HepG2 (cell line): ENCODE measurements around the gene ST7L. TPM values are rescaled to one million over a fixed set of nuclear protein-coding genes. Genes with fewer than 3 reads are reported as not detected.

Experiments used
- ATF1 ChIP-seq: IDR thresholded peaks from 2 replicates; pipeline ENCODE4 v1.6.1; 2016; ENCODE audit warnings: mild to moderate bottlenecking, control low read depth
- E2F2 ChIP-seq: sonication (generic); formaldehyde crosslinking; IDR thresholded peaks from 2 replicates; pipeline ENCODE4 v1.4.0; 2020; ENCODE audit warnings: missing genetic modification reagents, borderline replicate concordance
- HOXA7 ChIP-seq: sonication (generic); formaldehyde crosslinking; IDR thresholded peaks from 2 replicates; pipeline ENCODE4 v1.8.1; 2022; ENCODE audit warnings: mild to moderate bottlenecking, missing genetic modification reagents, moderate library complexity
- PAX8 ChIP-seq: sonication (generic); formaldehyde crosslinking; IDR thresholded peaks from 2 replicates; pipeline ENCODE4 v1.8.0; 2022; ENCODE audit warnings: mild to moderate bottlenecking, missing genetic modification reagents, borderline replicate concordance
- SMAD3 ChIP-seq: sonication (generic); formaldehyde crosslinking; IDR thresholded peaks from 2 replicates; pipeline ENCODE4 v1.4.0; 2020; ENCODE audit warnings: missing genetic modification reagents
- TFAP4 ChIP-seq: sonication (generic); IDR thresholded peaks from 2 replicates; pipeline ENCODE4 v1.6.1; 2016; ENCODE audit warnings: low read depth, borderline replicate concordance
- TIGD3 ChIP-seq: sonication (generic); formaldehyde crosslinking; IDR thresholded peaks from 2 replicates; pipeline ENCODE4 v1.5.1; 2020; ENCODE audit warnings: mild to moderate bottlenecking, missing genetic modification reagents, borderline replicate concordance
- ZEB1 ChIP-seq: IDR thresholded peaks from 2 replicates; pipeline ENCODE4 v1.6.1; 2012; ENCODE audit warnings: mild to moderate bottlenecking, low read depth, inconsistent platforms; ENCODE audit not compliant: insufficient replicate concordance
- ZFYVE20 ChIP-seq: sonication (generic); formaldehyde crosslinking; IDR thresholded peaks from 2 replicates; pipeline ENCODE4 v1.8.0; 2023; ENCODE audit warnings: low read depth, mild to moderate bottlenecking, moderate library complexity, missing genetic modification reagents, borderline replicate concordance
- ZNF446 ChIP-seq: sonication (generic); formaldehyde crosslinking; IDR thresholded peaks from 2 replicates; pipeline ENCODE4 v1.5.0; 2020; ENCODE audit warnings: mild to moderate bottlenecking, missing genetic modification reagents
- ZNF460 ChIP-seq: sonication (generic); formaldehyde crosslinking; IDR thresholded peaks from 2 replicates; pipeline ENCODE4 v1.5.1; 2020; ENCODE audit warnings: missing genetic modification reagents, mild to moderate bottlenecking, borderline replicate concordance
- ZNF501 ChIP-seq: sonication (generic); formaldehyde crosslinking; IDR thresholded peaks from 2 replicates; pipeline ENCODE4 v1.5.1; 2020; ENCODE audit warnings: mild to moderate bottlenecking, moderate library complexity, missing genetic modification reagents
- ZNF549 ChIP-seq: sonication (generic); formaldehyde crosslinking; IDR thresholded peaks from 2 replicates; pipeline ENCODE4 v1.5.0; 2020; ENCODE audit warnings: missing genetic modification reagents
- ZNF781 ChIP-seq: sonication (generic); formaldehyde crosslinking; IDR thresholded peaks from 2 replicates; pipeline ENCODE4 v1.5.1; 2020; ENCODE audit warnings: borderline replicate concordance, mild to moderate bottlenecking, missing genetic modification reagents; ENCODE audit errors: not compliant biosample characterization
- polyA plus RNA-seq, 8 experiments: library from polyadenylated mRNA; depleted of rRNA in 3 of 8; stranded (reverse) in 7 of 8; unstranded in 1 of 8; fragments of >200 nt; fragmentation: Illumina TruSeq in 4 of 8; extraction: Trizol in 4 of 8; gene quantifications; 2 replicates each; pipeline versions ENCODE4 v1.2.1 to v1.2.3, GENCODE V29; 2011 to 2016; ENCODE audit warnings: low read depth in 4 of 8, missing spikeins in 1 of 8, mixed read lengths in 1 of 8; ENCODE audit not compliant: insufficient read depth in 1 of 8
- total RNA-seq, 5 experiments: library from RNA; depleted of rRNA; stranded (reverse); fragments of >200 nt; fragmentation: Illumina TruSeq; extraction: Trizol; gene quantifications; 2 replicates each; pipeline ENCODE4 v1.2.3, GENCODE V29; 2016; ENCODE audit warnings: low read depth in 1 of 5
- TF ChIP-seq, protein P1 (sequence below): sonication (generic); formaldehyde crosslinking; IDR thresholded peaks from 2 replicates; pipeline ENCODE4 v1.4.0; 2020; ENCODE audit warnings: missing genetic modification reagents
- TF ChIP-seq, protein P2 (sequence below): sonication (generic); formaldehyde crosslinking; IDR thresholded peaks from 2 replicates; pipeline ENCODE4 v1.4.0; 2020; ENCODE audit warnings: missing genetic modification reagents, borderline replicate concordance

The ST7L gene
- total and polyA plus RNA-seq, 2 of the 13 experiments (the other 11 are each of a cell fraction or from before 2014, with no cell fraction given) = 8.6 to 19.9 TPM

DNA sequence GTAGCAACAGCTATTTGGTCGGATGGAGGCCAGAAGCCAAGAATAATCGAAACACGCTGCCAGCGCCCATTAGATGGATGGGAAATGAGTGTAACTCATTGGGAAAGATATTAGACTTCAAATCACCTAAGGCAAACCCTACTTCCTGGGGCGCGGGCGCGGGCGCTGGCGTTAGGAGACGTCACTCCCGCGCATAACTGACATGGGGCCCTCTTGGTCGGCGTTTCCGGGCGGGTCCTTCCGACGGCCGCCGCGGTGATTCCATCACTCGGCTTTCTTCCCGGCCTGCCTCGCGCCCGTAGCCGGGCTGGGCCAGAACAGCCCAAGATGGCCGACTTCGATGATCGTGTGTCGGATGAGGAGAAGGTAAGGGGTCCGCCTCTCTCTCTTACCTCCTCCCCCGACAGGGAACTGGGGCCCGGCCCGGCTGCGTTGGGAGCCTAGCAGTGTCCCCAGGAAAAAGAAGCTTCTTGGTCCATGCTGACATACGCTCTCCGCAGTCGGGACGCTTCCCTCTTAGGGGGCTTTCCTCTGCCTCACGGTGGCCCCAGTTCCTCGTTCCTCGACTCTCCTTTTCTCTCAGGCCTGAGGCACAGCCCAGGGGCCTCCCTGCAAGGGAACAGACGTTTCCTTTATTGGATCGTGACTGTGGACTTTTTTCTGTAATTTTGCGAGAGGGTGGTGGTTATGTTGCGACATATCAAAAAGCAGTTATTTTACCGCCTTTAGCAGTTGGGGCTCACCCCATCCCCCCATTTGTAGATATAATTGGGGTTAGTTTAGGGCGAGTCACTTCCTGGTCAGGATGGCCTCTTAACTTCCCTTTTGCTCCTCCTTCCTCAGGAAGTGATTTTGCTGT is 806 bp upstream of the ST7L start, which contains the start of gene CAPZA1 (continued):
- TF ChIP-seq TIGD3 (CRISPR knock-in tag) (no peak), ZNF460 (no peak), ZNF446 (0 out of 2 replicates have a peak, but pooled peaks have one; percentile 63), TFAP4 (0 out of 2 replicates have a peak, but pooled peaks have one; percentile 12), ZNF781 (CRISPR knock-in tag) (peak; percentile 39), ATF1 (CRISPR knock-in tag) (peak; percentile 94), ZNF501 (CRISPR knock-in tag) (peak; percentile 78), ZEB1 (no peak), HOXA7 (CRISPR knock-in tag) (no peak), ZFYVE20 (CRISPR knock-in tag) (no peak; the same call in 1 of the 2 replicates), PAX8 (CRISPR knock-in tag) (no peak), E2F2 (CRISPR knock-in tag) (no peak), SMAD3 (CRISPR knock-in tag) (peak; percentile 57), ZNF549 (CRISPR knock-in tag) (no peak)
- TF ChIP-seq, protein P1, sequence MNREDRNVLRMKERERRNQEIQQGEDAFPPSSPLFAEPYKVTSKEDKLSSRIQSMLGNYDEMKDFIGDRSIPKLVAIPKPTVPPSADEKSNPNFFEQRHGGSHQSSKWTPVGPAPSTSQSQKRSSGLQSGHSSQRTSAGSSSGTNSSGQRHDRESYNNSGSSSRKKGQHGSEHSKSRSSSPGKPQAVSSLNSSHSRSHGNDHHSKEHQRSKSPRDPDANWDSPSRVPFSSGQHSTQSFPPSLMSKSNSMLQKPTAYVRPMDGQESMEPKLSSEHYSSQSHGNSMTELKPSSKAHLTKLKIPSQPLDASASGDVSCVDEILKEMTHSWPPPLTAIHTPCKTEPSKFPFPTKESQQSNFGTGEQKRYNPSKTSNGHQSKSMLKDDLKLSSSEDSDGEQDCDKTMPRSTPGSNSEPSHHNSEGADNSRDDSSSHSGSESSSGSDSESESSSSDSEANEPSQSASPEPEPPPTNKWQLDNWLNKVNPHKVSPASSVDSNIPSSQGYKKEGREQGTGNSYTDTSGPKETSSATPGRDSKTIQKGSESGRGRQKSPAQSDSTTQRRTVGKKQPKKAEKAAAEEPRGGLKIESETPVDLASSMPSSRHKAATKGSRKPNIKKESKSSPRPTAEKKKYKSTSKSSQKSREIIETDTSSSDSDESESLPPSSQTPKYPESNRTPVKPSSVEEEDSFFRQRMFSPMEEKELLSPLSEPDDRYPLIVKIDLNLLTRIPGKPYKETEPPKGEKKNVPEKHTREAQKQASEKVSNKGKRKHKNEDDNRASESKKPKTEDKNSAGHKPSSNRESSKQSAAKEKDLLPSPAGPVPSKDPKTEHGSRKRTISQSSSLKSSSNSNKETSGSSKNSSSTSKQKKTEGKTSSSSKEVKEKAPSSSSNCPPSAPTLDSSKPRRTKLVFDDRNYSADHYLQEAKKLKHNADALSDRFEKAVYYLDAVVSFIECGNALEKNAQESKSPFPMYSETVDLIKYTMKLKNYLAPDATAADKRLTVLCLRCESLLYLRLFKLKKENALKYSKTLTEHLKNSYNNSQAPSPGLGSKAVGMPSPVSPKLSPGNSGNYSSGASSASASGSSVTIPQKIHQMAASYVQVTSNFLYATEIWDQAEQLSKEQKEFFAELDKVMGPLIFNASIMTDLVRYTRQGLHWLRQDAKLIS = no peak
- TF ChIP-seq, protein P2, sequence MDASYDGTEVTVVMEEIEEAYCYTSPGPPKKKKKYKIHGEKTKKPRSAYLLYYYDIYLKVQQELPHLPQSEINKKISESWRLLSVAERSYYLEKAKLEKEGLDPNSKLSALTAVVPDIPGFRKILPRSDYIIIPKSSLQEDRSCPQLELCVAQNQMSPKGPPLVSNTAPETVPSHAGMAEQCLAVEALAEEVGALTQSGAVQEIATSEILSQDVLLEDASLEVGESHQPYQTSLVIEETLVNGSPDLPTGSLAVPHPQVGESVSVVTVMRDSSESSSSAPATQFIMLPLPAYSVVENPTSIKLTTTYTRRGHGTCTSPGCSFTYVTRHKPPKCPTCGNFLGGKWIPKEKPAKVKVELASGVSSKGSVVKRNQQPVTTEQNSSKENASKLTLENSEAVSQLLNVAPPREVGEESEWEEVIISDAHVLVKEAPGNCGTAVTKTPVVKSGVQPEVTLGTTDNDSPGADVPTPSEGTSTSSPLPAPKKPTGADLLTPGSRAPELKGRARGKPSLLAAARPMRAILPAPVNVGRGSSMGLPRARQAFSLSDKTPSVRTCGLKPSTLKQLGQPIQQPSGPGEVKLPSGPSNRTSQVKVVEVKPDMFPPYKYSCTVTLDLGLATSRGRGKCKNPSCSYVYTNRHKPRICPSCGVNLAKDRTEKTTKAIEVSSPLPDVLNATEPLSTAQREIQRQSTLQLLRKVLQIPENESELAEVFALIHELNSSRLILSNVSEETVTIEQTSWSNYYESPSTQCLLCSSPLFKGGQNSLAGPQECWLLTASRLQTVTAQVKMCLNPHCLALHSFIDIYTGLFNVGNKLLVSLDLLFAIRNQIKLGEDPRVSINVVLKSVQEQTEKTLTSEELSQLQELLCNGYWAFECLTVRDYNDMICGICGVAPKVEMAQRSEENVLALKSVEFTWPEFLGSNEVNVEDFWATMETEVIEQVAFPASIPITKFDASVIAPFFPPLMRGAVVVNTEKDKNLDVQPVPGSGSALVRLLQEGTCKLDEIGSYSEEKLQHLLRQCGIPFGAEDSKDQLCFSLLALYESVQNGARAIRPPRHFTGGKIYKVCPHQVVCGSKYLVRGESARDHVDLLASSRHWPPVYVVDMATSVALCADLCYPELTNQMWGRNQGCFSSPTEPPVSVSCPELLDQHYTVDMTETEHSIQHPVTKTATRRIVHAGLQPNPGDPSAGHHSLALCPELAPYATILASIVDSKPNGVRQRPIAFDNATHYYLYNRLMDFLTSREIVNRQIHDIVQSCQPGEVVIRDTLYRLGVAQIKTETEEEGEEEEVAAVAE (CRISPR knock-in tag) = peak; percentile 53; the same call in 1 of the 2 replicates
